Common myeloid progenitor, CD34-positive (primary cell): ENCODE data around the gene KCNMA1.

Experiments used
- CTCF ChIA-PET: fragments of 350-600 bp; sonication (Branson Sonifier 250); formaldehyde crosslinking; loops from one replicate; lab custom pipeline; 2021; ENCODE audit warnings: antibody characterized with exemption; lab: Charles Lee
- POLR2A ChIA-PET: fragments of 350-600 bp; sonication (Branson Sonifier 250); formaldehyde crosslinking; loops from one replicate; lab custom pipeline; 2021; ENCODE audit warnings: antibody characterized with exemption; lab: Charles Lee
- DNase-seq, 3 donors: peaks; one replicate each; pipeline versions ENCODE4 v3.0.0 to v3.0.0-alpha.2; 2013
- H3K27ac ChIP-seq, 2 experiments: 1 replicate in 1 of 2; 2 replicates in 1 of 2; pipeline ENCODE4 v1.7.0; 2013; ENCODE audit warnings: inconsistent platforms in 2 of 2, low read length in 2 of 2, mild to moderate bottlenecking in 2 of 2, low read depth in 1 of 2, moderate library complexity in 1 of 2; ENCODE audit not compliant: severe bottlenecking in 2 of 2, insufficient read depth in 1 of 2, poor library complexity in 1 of 2
- H3K27me3 ChIP-seq, 5 experiments: replicated peaks in 2 of 5; 1 replicate in 3 of 5; 2 replicates in 2 of 5; pipeline versions ENCODE4 v1.6.1 to v1.7.0; 2013; ENCODE audit warnings: low read length in 4 of 5, mild to moderate bottlenecking in 2 of 5, moderate library complexity in 2 of 5, inconsistent platforms in 1 of 5; ENCODE audit not compliant: insufficient read depth in 5 of 5, control insufficient read depth in 4 of 5
- H3K36me3 ChIP-seq, 4 experiments: 1 replicate in 2 of 4; 2 replicates in 2 of 4; pipeline versions ENCODE4 v1.6.1 to v1.7.0; 2013; ENCODE audit warnings: low read length in 3 of 4, control low read depth in 1 of 4, mild to moderate bottlenecking in 1 of 4; ENCODE audit not compliant: control insufficient read depth in 4 of 4, insufficient read depth in 4 of 4
- H3K4me1 ChIP-seq, 4 experiments: 1 replicate in 3 of 4; 2 replicates in 1 of 4; pipeline versions ENCODE4 v1.6.1 to v1.7.1; 2013; ENCODE audit warnings: low read length in 3 of 4, mild to moderate bottlenecking in 3 of 4, control low read depth in 1 of 4, inconsistent platforms in 1 of 4, moderate library complexity in 1 of 4; ENCODE audit not compliant: control insufficient read depth in 4 of 4, insufficient read depth in 4 of 4; ENCODE audit errors: control extremely low read depth in 1 of 4
- H3K4me3 ChIP-seq, 7 experiments: 1 replicate in 4 of 7; 2 replicates in 3 of 7; pipeline versions ENCODE4 v1.5.1 to v1.7.0; 2013; ENCODE audit warnings: mild to moderate bottlenecking in 7 of 7, low read length in 6 of 7, moderate library complexity in 6 of 7, inconsistent platforms in 2 of 7, low read depth in 2 of 7, control low read depth in 1 of 7; ENCODE audit not compliant: insufficient read depth in 4 of 7, control insufficient read depth in 1 of 7; ENCODE audit errors: extremely low read depth in 1 of 7
- H3K9me3 ChIP-seq, 5 experiments: 1 replicate in 4 of 5; 2 replicates in 1 of 5; pipeline versions ENCODE4 v1.6.1 to v1.7.1; 2013; ENCODE audit warnings: low read length in 4 of 5, mild to moderate bottlenecking in 2 of 5, inconsistent platforms in 1 of 5, low read depth in 1 of 5, moderate library complexity in 1 of 5; ENCODE audit not compliant: control insufficient read depth in 4 of 5, insufficient read depth in 2 of 5; ENCODE audit errors: control extremely low read depth in 1 of 5
- WGBS: methylation state at CpG from one replicate; pipeline ENCODE4 v1.1.5; 2013; ENCODE audit not compliant: insufficient coverage; 5-methylcytosine and 5-hydroxymethylcytosine counted together

KCNMA1 gene

GRCh38 chr10:77504873-77505257, 132.7 kb downstream of the KCNMA1 start:
- Histone ChIP-seq H3K9me3 (peaks cover 0 to 2% (median 0%) of the 10 kb centered on the region in 5 experiments), H3K27ac (no peak overlapping the region), H3K4me3 (no peak overlapping the region), H3K36me3 (no peaks in the 10 kb centered on the region), H3K27me3 (peaks cover 0 to 19% (median 10%) of the 10 kb centered on the region in 5 experiments), H3K4me1 (no peaks in the 10 kb centered on the region)
- CTCF ChIA-PET: interaction anchor here (1.6 kb wide), 1 partner anchor 10 kb away, joined by 3 read pairs; no protein-coding TSS in a partner anchor
- WGBS: 90% methylated on average over 1 of the region's 4 CpGs
- POLR2A ChIA-PET: no interaction called here
- DNase-seq: no peak

DNA sequence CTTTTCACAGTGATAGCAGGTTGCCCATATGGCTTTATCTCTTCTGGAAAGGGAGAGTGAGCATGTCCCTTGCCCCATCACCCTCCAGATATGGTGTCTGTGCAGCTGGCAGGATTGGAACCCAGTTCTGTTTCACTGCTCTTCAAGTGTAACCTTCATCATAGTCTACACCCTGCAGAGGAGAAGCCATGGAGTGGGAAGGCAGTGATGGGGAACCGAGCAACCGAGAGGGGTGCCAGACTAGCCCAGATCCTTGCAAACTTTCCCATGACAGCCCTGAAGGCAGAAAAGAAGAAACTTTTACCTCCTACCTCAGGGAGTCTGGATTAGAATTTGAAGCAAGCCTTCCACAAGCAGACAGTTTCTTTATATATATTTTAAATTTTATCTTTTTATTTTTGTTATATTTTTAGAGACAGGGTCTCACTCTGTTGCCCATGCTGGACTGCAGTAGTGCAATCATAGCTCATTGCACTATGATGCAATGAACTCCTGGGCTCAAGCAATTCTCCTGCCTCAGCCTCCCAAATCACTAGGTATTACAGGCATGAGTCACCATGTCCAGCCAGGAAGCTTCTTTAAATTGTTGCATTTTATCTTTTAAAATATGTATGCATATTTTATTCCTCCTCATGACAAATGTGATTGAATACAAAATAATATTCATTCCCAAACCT, 133.3 kb downstream of the KCNMA1 start:
- H3K9me3 ChIP-seq: peaks cover 0 to 2% (median 0%) of the 10 kb centered on the region in 5 experiments

GRCh38 chr10:77501846-77502261, 135.8 kb downstream of the KCNMA1 start:
- no peaks in the 10 kb centered on the region for H3K4me1 ChIP-seq
- POLR2A ChIA-PET: no interaction called here
- H3K27ac ChIP-seq: no peak overlapping the region

More for the DNA sequence above, 133.3 kb downstream of the KCNMA1 start:
- no peak overlapping the region for H3K4me3 ChIP-seq
- H3K27ac ChIP-seq: no peak overlapping the region
- POLR2A ChIA-PET: no interaction called here
- peaks cover 0 to 19% (median 10%) of the 10 kb centered on the region in 5 experiments for H3K27me3 ChIP-seq
- H3K4me1 ChIP-seq: no peaks in the 10 kb centered on the region
- 100% methylated on average over 2 of the region's 2 CpGs for WGBS
- DNase-seq: no peak
- H3K36me3 ChIP-seq: no peaks in the 10 kb centered on the region
- CTCF ChIA-PET: no interaction called here

DNA sequence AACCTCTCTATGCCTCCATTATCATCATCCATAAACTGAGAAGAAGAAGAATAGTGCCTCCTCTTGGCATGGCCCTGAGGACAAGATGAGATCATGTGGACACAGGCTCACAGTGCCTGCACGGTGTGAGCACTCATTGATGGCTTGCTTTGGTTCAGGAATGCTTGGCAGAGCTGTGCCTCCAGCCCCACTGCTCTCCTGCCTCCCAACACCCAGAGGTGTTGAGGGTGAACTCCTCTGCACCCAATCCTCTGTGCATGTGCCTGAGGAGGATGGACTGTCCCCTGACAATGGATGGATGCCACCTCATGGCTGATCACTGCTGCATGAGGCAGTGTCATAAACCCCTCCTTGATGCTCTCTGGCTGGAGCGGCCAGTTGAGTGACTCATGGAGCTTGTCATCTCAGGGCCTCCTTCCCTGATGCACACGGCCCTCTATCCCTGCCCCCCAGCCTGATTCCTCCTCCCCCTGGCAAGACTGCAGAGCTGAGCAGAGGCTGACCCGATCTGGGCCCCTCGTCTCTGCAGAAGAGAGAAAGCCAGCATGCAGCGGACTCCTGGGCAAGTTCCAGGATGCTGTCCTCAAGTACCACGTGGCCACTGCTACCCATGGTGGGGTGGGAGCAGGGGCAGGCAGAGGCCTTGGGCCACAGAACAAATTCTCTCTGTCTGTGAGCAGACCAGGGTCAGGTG, 136.3 kb downstream of the KCNMA1 start:
- Histone ChIP-seq H3K4me3 (no peak overlapping the region), H3K36me3 (no peaks in the 10 kb centered on the region), H3K27me3 (peaks cover 0 to 16% (median 4%) of the 10 kb centered on the region in 5 experiments), H3K4me1 (no peaks in the 10 kb centered on the region), H3K27ac (no peak overlapping the region), H3K9me3 (peaks cover 0 to 2% (median 0%) of the 10 kb centered on the region in 5 experiments)
- 93% methylated on average over 6 of the region's 7 CpGs for WGBS
- no peak for DNase-seq
- ChIA-PET POLR2A (no interaction called here), CTCF (interaction anchor here (1.2 kb wide), 1 partner anchor 12 kb away, joined by 3 read pairs; no protein-coding TSS in a partner anchor)

More at GRCh38 chr10:77501846-77502261, 135.8 kb downstream of the KCNMA1 start:
- Histone ChIP-seq H3K9me3 (peaks cover 0 to 2% (median 0%) of the 10 kb centered on the region in 5 experiments), H3K27me3 (peaks cover 0 to 20% (median 5%) of the 10 kb centered on the region in 5 experiments), H3K36me3 (no peaks in the 10 kb centered on the region), H3K4me3 (no peak overlapping the region)
- CTCF ChIA-PET: no interaction called here
- 65% methylated on average over 3 of the region's 4 CpGs for WGBS
- DNase-seq: no peak

DNA sequence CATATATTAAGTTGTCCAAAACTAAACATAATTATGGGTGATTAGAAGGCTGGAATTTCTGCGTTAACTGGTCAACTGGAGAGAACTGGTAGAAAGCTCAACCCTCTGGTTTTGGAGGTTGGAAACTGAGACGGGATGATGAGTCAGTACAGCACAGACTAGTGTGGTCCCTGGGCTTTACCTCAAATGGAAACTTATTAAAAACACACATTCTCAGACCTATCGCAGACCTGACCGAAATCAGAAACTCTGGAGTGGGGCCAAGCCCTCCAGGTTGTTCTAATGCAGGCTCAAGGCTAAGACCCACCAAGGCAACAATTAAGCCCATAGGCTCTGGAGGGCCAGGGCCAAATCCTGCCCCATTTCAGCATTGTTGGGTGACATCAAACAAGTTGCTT, 136.9 kb downstream of the KCNMA1 start:
- ChIA-PET CTCF (interaction anchor here (1.2 kb wide), 1 partner anchor 13 kb away, joined by 3 read pairs; no protein-coding TSS in a partner anchor), POLR2A (no interaction called here)
- no peak overlapping the region for H3K4me3 ChIP-seq
- DNase-seq: no peak
- H3K4me1 ChIP-seq: no peaks in the 10 kb centered on the region
- H3K27ac ChIP-seq: no peak overlapping the region
- H3K27me3 ChIP-seq: peaks cover 0 to 14% (median 4%) of the 10 kb centered on the region in 5 experiments
- H3K9me3 ChIP-seq: peaks cover 0 to under 1% (median 0%) of the 10 kb centered on the region in 5 experiments
- H3K36me3 ChIP-seq: no peaks in the 10 kb centered on the region
- WGBS: 100% methylated on average over 4 of the region's 4 CpGs

GRCh38 chr10:77498829-77499228, 138.8 kb downstream of the KCNMA1 start:
- ChIA-PET CTCF (no interaction called here), POLR2A (no interaction called here)
- Histone ChIP-seq H3K36me3 (no peaks in the 10 kb centered on the region), H3K27ac (no peak overlapping the region), H3K4me1 (no peaks in the 10 kb centered on the region), H3K27me3 (peaks cover 0 to 6% (median 2%) of the 10 kb centered on the region in 5 experiments), H3K4me3 (no peak overlapping the region), H3K9me3 (no peaks in the 10 kb centered on the region)
- WGBS: 50% methylated on average over 2 of the region's 2 CpGs
- no peak for DNase-seq

DNA sequence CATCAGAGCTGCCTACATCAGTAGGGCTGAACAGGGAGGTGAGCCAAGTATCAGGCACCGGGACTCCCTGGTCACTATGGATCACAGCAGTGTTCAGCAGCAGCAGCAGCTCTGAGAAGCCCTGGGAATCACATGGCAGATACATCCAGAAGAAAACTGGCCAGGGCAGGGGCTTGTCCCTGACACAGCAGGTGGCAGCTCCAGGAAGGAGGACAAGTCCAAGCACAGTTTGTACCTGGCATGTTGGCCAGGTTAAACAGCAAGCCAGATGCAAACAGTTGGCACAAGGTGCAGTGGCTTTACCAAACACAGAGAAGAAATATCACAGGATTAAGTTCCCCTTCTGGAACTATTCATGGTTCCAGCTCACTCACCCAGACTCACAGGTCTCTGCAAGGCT, 139.4 kb downstream of the KCNMA1 start:
- Histone ChIP-seq H3K9me3 (no peaks in the 10 kb centered on the region), H3K27ac (no peak overlapping the region), H3K36me3 (no peaks in the 10 kb centered on the region), H3K4me3 (no peak overlapping the region), H3K27me3 (peaks cover 0 to 4% (median 2%) of the 10 kb centered on the region in 5 experiments), H3K4me1 (no peaks in the 10 kb centered on the region)
- WGBS: 93% methylated on average over 1 of the region's 1 CpG
- DNase-seq: no peak
- ChIA-PET CTCF (no interaction called here), POLR2A (no interaction called here)
